Natural killer cell (primary cell): Measurements from ENCODE around the gene KRT82. TPM values are rescaled to one million over a fixed set of nuclear protein-coding genes. Genes with fewer than 3 reads are reported as not detected.

ENCODE experiments used
- ATAC-seq, 3 donors: fragments of 150-1000 bp in 2 of 3; fragments of 200-7000 bp in 1 of 3; cut with Tn5 transposase; 1 replicate in 1 of 3; 2 replicates in 2 of 3; pipeline ENCODE4 v1.10.0; 2021; ENCODE audit warnings: mild to moderate bottlenecking in 2 of 3, moderate library complexity in 2 of 3
- DNase-seq, 2 donors: peaks; one replicate each; pipeline versions ENCODE4 v3.0.0 to v3.0.0-alpha.2; 2013 to 2021; ENCODE audit warnings: mixed read lengths in 1 of 2
- H3K27ac ChIP-seq: one replicate; pipeline ENCODE4 v1.5.1; 2013; ENCODE audit warnings: mild to moderate bottlenecking, low read length
- H3K27me3 ChIP-seq: one replicate; pipeline ENCODE4 v1.6.1; 2013; ENCODE audit warnings: low read length; ENCODE audit not compliant: control insufficient read depth, insufficient read depth
- H3K36me3 ChIP-seq: one replicate; pipeline ENCODE4 v1.6.1; 2013; ENCODE audit warnings: low read length; ENCODE audit not compliant: control insufficient read depth, insufficient read depth
- H3K4me1 ChIP-seq: one replicate; pipeline ENCODE4 v1.6.1; 2013; ENCODE audit warnings: low read length; ENCODE audit not compliant: control insufficient read depth, insufficient read depth
- H3K4me3 ChIP-seq: one replicate; pipeline ENCODE4 v1.5.1; 2013; ENCODE audit warnings: low read length
- H3K9me3 ChIP-seq: one replicate; pipeline ENCODE4 v1.6.1; 2013; ENCODE audit warnings: low read length; ENCODE audit not compliant: control insufficient read depth, insufficient read depth
- H3K27ac Mint-ChIP-seq, 2 donors: one replicate each; pipeline ENCODE4 v1.8.0; 2022; ENCODE audit warnings: mild to moderate bottlenecking in 2 of 2, mixed read lengths in 2 of 2, moderate library complexity in 1 of 2
- H3K27me3 Mint-ChIP-seq, 2 donors: one replicate each; pipeline ENCODE4 v1.8.0; 2022; ENCODE audit warnings: low read depth in 2 of 2, mixed read lengths in 2 of 2
- H3K36me3 Mint-ChIP-seq: one replicate; pipeline ENCODE4 v1.8.0; 2022; ENCODE audit warnings: mixed read lengths
- H3K4me1 Mint-ChIP-seq, 2 donors: one replicate each; pipeline ENCODE4 v1.8.0; 2022; ENCODE audit warnings: mixed read lengths in 2 of 2
- H3K4me3 Mint-ChIP-seq: one replicate; pipeline ENCODE4 v1.8.0; 2022; ENCODE audit warnings: mild to moderate bottlenecking, moderate library complexity, mixed read lengths
- H3K9me3 Mint-ChIP-seq, 2 donors: one replicate each; pipeline ENCODE4 v1.8.0; 2022; ENCODE audit warnings: mixed read lengths in 2 of 2
- WGBS: methylation state at CpG from one replicate; pipeline ENCODE4 v1.1.7; 2013; ENCODE audit warnings: missing lambda C conversion rate; ENCODE audit not compliant: insufficient coverage; 5-methylcytosine and 5-hydroxymethylcytosine counted together
- intact Hi-C: fragments of 100-400 bp; cut with micrococcal nuclease; formaldehyde crosslinking; loops from one replicate; pipeline ENCODE4 v1.14.2; 2022
- total RNA-seq, 4 donors: library from RNA; stranded (reverse); fragments of 120-200 nt in 1 of 4; gene quantifications; one replicate each; pipeline versions ENCODE4 v1.2.3 to v1.2.4, GENCODE V29; 2013 to 2022
- TF ChIP-seq, protein P1 (sequence below): fragments of 200-600 bp; IDR thresholded peaks from one replicate; pipeline ENCODE4 v1.8.0; 2022; ENCODE audit warnings: antibody characterized with exemption

The KRT82 gene
- total RNA-seq, 3 donors from 2014 or later (not counting 1 experiment from before 2014, with no cell fraction given), result not detected

- no peak overlapping the region for H3K27ac ChIP-seq
- intact Hi-C loops, result no loop called here
- H3K4me3 ChIP-seq, result no peak overlapping the region
- H3K4me1 Mint-ChIP-seq, result peaks cover 10 to 12% of the 10 kb centered on the region in 2 donors
- H3K27me3 Mint-ChIP-seq, result peaks cover 8 to 31% of the 10 kb centered on the region in 2 donors
- H3K9me3 ChIP-seq, result no peaks in the 10 kb centered on the region
- no peaks in the 10 kb centered on the region for H3K27me3 ChIP-seq
- H3K36me3 Mint-ChIP-seq, result no peaks in the 10 kb centered on the region
- DNase-seq (no peak), ATAC-seq (no peak)
- no peaks in the 10 kb centered on the region for H3K9me3 Mint-ChIP-seq
- H3K27ac Mint-ChIP-seq, result no peak overlapping the region
- TF ChIP-seq, protein P1, sequence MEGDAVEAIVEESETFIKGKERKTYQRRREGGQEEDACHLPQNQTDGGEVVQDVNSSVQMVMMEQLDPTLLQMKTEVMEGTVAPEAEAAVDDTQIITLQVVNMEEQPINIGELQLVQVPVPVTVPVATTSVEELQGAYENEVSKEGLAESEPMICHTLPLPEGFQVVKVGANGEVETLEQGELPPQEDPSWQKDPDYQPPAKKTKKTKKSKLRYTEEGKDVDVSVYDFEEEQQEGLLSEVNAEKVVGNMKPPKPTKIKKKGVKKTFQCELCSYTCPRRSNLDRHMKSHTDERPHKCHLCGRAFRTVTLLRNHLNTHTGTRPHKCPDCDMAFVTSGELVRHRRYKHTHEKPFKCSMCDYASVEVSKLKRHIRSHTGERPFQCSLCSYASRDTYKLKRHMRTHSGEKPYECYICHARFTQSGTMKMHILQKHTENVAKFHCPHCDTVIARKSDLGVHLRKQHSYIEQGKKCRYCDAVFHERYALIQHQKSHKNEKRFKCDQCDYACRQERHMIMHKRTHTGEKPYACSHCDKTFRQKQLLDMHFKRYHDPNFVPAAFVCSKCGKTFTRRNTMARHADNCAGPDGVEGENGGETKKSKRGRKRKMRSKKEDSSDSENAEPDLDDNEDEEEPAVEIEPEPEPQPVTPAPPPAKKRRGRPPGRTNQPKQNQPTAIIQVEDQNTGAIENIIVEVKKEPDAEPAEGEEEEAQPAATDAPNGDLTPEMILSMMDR, result no peak
- H3K4me1 ChIP-seq, result no peaks in the 10 kb centered on the region
- no peak overlapping the region for H3K4me3 Mint-ChIP-seq
- no peaks in the 10 kb centered on the region for H3K36me3 ChIP-seq
- WGBS, result 91% methylated on average over 1 of the region's 1 CpG
These were observed 10.7 kb upstream of the KRT82 start for GRCh38 chr12:52416795-52417194.

DNA sequence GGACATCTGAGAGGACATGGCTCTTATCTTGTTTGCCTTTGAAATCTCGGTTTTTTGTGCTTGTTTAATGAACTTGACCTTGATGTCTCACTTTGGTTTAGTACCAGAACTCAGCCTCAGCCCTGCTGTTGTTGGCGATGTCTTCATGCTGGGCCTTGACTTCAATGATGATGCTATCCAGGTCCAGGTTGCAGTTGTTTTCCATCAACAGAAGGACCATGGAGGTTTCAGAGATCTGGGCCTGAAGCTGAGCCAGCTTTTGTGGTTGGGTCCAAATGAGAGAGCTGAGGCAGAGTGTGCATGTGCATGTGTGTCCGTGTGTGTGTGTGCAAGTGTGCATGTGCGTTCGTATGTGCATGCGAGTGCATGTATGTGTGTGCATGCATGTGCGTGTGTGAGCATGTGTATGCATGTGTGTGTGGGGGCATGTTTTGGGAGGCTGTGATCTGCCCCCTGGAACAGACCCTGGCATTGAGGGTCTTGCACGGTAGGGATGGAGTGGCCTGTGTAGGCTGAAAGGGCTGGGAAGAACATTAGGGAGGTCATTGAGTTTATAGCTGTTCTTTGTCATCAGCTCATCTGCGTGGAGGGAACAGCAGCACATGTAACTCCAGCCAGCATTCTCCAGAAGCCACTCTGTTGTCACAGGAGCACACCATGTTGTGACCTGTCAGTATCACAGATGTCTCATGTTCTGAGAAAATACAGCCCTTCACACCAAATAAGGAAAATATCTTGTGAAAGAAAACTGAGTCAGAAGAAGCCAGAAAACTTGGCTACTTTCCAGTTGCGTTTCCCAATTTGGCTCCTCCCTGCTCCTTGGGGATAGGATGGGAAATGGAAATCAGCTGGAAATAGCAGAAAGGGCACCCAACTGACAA, 10.0 kb upstream of the KRT82 start:
- no peak overlapping the region for H3K27ac Mint-ChIP-seq
- no peaks in the 10 kb centered on the region for H3K9me3 Mint-ChIP-seq
- DNase-seq (no peak), ATAC-seq (no peak)
- H3K4me3 ChIP-seq, result no peak overlapping the region
- peaks cover 10 to 12% of the 10 kb centered on the region in 2 donors for H3K4me1 Mint-ChIP-seq
- H3K27me3 ChIP-seq, result no peaks in the 10 kb centered on the region
- H3K4me3 Mint-ChIP-seq, result no peak overlapping the region
- H3K9me3 ChIP-seq, result no peaks in the 10 kb centered on the region
- intact Hi-C loops, result no loop called here
- H3K36me3 Mint-ChIP-seq, result no peaks in the 10 kb centered on the region
- no peak overlapping the region for H3K27ac ChIP-seq
- peaks cover 8 to 25% of the 10 kb centered on the region in 2 donors for H3K27me3 Mint-ChIP-seq
- WGBS, result 85% methylated on average over 10 of the region's 10 CpGs
- TF ChIP-seq, protein P1, result no peak
- H3K36me3 ChIP-seq, result no peaks in the 10 kb centered on the region
- no peaks in the 10 kb centered on the region for H3K4me1 ChIP-seq

DNA sequence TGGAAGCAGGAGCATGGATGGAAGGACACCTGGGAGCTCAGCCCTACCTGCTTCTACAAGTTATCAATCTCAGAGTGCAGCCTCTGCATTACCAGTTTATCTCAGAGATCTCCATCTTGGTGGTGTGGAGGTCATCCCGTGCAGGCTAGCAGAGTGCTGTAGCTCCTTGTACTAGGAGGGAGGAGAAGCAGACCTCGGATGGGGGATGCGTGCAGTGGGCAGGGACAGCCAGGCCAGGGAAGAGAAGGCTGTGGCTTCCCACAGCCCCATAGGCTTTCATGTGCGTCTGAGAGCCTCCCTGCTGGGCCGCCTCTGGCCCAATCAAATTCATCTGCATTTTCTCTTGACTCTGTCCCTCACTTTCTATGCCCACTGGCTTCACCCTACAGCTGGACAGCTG, 8.8 kb upstream of the KRT82 start:
- peaks cover 8 to 23% of the 10 kb centered on the region in 2 donors for H3K27me3 Mint-ChIP-seq
- Histone ChIP-seq H3K36me3 (no peaks in the 10 kb centered on the region), H3K9me3 (no peaks in the 10 kb centered on the region), H3K27me3 (no peaks in the 10 kb centered on the region), H3K4me3 (no peak overlapping the region), H3K27ac (no peak overlapping the region), H3K4me1 (no peaks in the 10 kb centered on the region)
- H3K4me1 Mint-ChIP-seq, result peaks cover 6% of the 10 kb centered on the region in 2 donors
- DNase-seq, result no peak
- H3K9me3 Mint-ChIP-seq, result no peaks in the 10 kb centered on the region
- H3K36me3 Mint-ChIP-seq, result no peaks in the 10 kb centered on the region
- TF ChIP-seq, protein P1, result no peak
- no peak overlapping the region for H3K27ac Mint-ChIP-seq
- no peak for ATAC-seq
- H3K4me3 Mint-ChIP-seq, result no peak overlapping the region
- WGBS, result 84% methylated on average over 5 of the region's 5 CpGs
- intact Hi-C loops, result no loop called here
